Stimulated activated naive B cell treated with anti-CD40 and anti-IgM and Interleukin-4, amounts not matched to agents 10 μg/mL and 1 μg/mL and 100 μg/mL, for 72 hours (primary cell): ENCODE data around the gene TMEM270.

Experiments used
- ATAC-seq, 2 donors: fragments of 150-1000 bp; cut with Tn5 transposase; replicated peaks; 2 replicates each; pipeline ENCODE4 v1.10.0; 2021; ENCODE audit warnings: moderate library complexity in 1 of 2
- DNase-seq: peaks from one replicate; pipeline ENCODE4 v3.0.0; 2021
- H3K27ac Mint-ChIP-seq: one replicate; pipeline ENCODE4 v1.8.0; 2022; ENCODE audit warnings: mild to moderate bottlenecking, mixed read lengths
- H3K27me3 Mint-ChIP-seq, 2 donors: one replicate each; pipeline ENCODE4 v1.8.0; 2022; ENCODE audit warnings: mixed read lengths in 2 of 2
- H3K36me3 Mint-ChIP-seq, 2 donors: one replicate each; pipeline ENCODE4 v1.8.0; 2022; ENCODE audit warnings: mixed read lengths in 2 of 2, mild to moderate bottlenecking in 1 of 2
- H3K4me1 Mint-ChIP-seq, 2 donors: one replicate each; pipeline ENCODE4 v1.8.0; 2022; ENCODE audit warnings: mixed read lengths in 2 of 2, mild to moderate bottlenecking in 1 of 2
- H3K4me3 Mint-ChIP-seq, 2 donors: one replicate each; pipeline ENCODE4 v1.8.0; 2022; ENCODE audit warnings: mild to moderate bottlenecking in 2 of 2, mixed read lengths in 2 of 2, moderate library complexity in 1 of 2
- H3K9me3 Mint-ChIP-seq, 2 donors: one replicate each; pipeline ENCODE4 v1.8.0; 2022; ENCODE audit warnings: mixed read lengths in 2 of 2, mild to moderate bottlenecking in 1 of 2

Gene TMEM270

DNA sequence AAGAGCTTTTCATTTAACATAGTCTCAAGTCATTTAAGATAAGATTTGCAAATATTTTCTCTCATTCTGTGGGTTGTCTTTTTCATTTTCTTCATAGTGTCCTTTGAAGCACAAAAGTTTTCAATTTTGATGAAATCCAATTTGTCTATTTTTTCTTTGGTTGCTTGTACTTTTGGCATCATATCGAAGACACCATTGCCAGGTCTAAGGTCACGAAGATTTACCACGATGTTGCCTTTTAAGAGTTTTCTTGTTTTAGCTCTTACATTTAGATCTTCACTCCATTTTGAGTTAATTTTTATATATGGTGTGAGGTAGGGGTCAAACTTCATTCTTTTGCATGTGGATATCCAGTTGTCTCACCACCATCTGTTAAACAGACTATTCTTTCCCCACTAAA is 34.7 kb downstream of the TMEM270 start:
- no peak for ATAC-seq
- no peak overlapping the region for H3K4me3 Mint-ChIP-seq
- peaks cover 9 to 48% of the 10 kb centered on the region in 2 donors for H3K27me3 Mint-ChIP-seq
- peaks cover 6 to 9% of the 10 kb centered on the region in 2 donors for H3K9me3 Mint-ChIP-seq
- DNase-seq = no peak
- peaks cover 0 to 2% of the 10 kb centered on the region in 2 donors for H3K36me3 Mint-ChIP-seq
- peaks cover under 1 to 1% of the 10 kb centered on the region in 2 donors for H3K4me1 Mint-ChIP-seq
- H3K27ac Mint-ChIP-seq = no peak overlapping the region

DNA sequence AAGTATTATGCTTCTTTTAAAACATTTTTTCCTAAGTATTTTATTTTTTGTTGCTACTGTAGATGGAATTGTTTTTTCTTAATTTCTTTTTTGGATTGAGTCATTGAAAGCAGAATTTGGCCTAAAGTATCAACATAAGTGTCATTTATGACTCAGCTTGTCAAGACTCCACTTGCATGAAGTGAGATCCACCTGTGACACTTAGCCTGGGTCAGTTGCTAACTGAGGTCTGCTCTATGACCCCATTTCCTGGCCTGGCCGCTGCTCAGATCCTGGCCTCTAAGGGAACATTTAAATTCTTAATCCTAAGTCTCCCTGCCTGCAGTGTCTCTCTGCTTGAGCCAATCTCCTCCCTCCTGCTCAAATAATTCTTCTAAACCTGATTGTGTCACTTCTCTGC is 35.5 kb downstream of the TMEM270 start:
- ATAC-seq (no peak), DNase-seq (no peak)
- H3K9me3 Mint-ChIP-seq = peaks cover 6 to 9% of the 10 kb centered on the region in 2 donors
- peaks cover 0 to 2% of the 10 kb centered on the region in 2 donors for H3K36me3 Mint-ChIP-seq
- no peaks in the 10 kb centered on the region for H3K4me1 Mint-ChIP-seq
- H3K27me3 Mint-ChIP-seq = peaks cover 8 to 45% of the 10 kb centered on the region in 2 donors
- H3K27ac Mint-ChIP-seq = no peak overlapping the region
- no peak overlapping the region for H3K4me3 Mint-ChIP-seq

DNA sequence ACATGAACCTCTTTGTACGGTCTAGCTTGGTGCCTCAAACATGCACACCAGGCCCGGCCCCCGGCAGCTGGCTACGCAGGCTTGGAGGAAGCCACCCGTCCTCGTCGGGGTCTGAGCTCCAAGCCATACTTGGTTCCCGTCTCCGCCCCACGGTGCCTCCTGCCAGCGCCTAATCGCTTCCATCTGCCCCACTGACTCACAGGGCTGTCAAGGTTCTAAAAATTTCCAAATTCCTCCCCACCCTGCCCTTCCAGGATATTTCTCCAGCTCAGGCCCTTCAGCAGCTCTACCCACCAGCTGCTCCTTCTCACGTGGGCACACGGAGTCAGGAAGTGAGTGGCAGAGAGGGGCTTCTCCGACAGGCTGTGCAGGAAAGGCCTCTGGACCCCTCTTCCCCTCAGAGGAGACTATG is 38.8 kb downstream of the TMEM270 start:
- Mint-ChIP-seq H3K36me3 (peaks cover 0 to 2% of the 10 kb centered on the region in 2 donors), H3K27ac (no peak overlapping the region), H3K4me3 (no peak overlapping the region), H3K9me3 (peaks cover 5 to 9% of the 10 kb centered on the region in 2 donors), H3K27me3 (peaks cover 0 to 23% of the 10 kb centered on the region in 2 donors), H3K4me1 (no peaks in the 10 kb centered on the region)
- ATAC-seq = no peak
- DNase-seq = no peak

DNA sequence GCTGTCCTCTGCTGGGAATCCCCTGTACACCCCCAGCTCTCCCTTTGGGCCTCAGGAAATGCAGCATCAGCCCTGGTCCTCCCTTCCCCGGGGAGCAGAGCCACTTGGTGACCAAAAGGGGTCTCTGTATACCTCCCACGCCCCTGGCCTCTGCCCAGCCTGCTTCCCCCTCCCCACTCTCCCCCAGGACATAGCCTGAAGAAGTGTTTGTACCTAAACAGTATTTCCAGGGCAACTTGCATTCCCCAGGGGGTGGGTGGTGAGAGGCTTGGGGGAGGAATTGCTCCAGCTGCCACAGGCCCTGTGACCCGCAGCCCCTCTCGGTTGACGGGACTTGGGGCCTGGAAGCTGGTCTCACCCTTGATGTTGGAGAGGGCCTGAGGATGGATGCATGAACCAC is 39.3 kb downstream of the TMEM270 start:
- no peaks in the 10 kb centered on the region for H3K4me1 Mint-ChIP-seq
- H3K27ac Mint-ChIP-seq = peak overlapping the region; percentile 9
- H3K4me3 Mint-ChIP-seq = no peak overlapping the region
- DNase-seq (no peak), ATAC-seq (no peak)
- peaks cover 5 to 9% of the 10 kb centered on the region in 2 donors for H3K9me3 Mint-ChIP-seq
- peaks cover 0 to 2% of the 10 kb centered on the region in 2 donors for H3K36me3 Mint-ChIP-seq
- H3K27me3 Mint-ChIP-seq = peaks cover 0 to 23% of the 10 kb centered on the region in 2 donors

DNA sequence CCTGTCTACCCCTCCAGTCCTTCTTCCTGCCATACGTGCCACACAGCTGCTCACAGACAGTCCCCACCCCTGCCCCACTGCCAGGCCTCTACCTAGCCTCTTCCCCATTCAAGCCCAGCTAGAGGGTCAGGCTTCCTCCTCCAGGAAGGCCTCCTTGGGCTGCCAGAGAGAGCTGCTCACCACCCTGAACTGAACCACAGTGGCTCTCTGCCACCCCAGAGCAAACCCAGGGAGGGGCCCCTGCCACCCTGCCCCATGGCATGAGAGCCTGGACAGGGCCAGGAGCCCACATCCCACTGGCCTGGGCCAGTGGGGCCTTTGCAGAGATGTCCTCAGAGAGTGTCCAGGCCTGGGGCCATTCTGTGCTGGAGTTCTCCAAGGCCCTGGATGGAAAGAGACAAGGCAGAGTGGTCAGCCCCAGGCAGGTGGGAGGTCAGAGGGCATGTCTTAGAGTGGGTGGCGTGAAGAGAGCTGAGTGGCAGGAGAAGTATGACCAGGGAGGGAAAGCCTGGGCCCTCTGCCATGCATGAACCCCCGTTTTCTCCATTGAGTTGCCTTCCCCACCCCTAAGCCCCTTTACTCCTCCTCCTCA is 40.4 kb downstream of the TMEM270 start:
- H3K36me3 Mint-ChIP-seq = peaks cover 0 to 2% of the 10 kb centered on the region in 2 donors
- ATAC-seq = no peak
- no peak overlapping the region for H3K4me3 Mint-ChIP-seq
- no peak for DNase-seq
- no peaks in the 10 kb centered on the region for H3K4me1 Mint-ChIP-seq
- peaks cover 4 to 5% of the 10 kb centered on the region in 2 donors for H3K9me3 Mint-ChIP-seq
- peaks cover 0 to 23% of the 10 kb centered on the region in 2 donors for H3K27me3 Mint-ChIP-seq
- no peak overlapping the region for H3K27ac Mint-ChIP-seq

DNA sequence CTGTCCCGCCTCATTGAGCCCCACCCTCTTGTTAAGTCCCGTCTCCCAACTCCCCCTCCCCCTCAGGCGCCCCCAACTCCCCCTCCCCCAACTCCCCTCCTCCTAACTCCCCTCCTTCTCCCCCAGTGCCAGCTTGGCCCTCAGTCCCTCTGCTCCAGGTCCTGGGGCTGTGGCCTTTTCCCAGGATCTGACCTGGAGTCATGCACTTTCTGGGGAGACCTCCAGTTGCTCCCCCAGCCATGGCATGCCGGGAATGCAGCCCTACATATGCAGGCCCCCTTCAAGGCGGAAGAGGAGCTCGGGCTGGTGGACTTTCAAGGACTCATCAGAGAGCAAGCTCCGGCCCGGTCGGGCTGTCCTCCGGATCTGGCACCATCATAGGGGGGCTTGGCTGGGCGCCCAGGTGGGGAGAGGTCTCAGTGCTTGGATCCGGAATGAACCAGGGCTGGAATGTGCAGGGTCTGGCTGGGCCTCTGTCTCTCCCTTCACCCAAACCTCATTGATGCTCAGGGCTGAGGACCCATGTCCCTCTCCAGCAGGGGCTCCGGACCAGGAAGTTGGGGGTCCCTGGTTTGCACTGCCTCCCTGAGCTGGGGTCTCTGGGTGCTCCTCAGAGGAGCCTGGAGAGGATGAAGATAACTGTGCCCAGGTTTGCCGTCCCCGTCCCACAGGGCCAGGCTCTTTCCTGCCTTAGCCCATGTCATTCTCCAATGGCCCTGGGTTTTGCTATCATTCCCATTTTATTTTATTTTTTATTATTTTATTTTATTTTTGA is 41.1 kb downstream of the TMEM270 start:
- H3K27me3 Mint-ChIP-seq = peaks cover 0 to 19% of the 10 kb centered on the region in 2 donors
- peaks cover 0 to 2% of the 10 kb centered on the region in 2 donors for H3K36me3 Mint-ChIP-seq
- H3K9me3 Mint-ChIP-seq = peaks cover 4 to 5% of the 10 kb centered on the region in 2 donors
- no peak for ATAC-seq
- H3K27ac Mint-ChIP-seq = no peak overlapping the region
- no peaks in the 10 kb centered on the region for H3K4me1 Mint-ChIP-seq
- no peak overlapping the region for H3K4me3 Mint-ChIP-seq
- no peak for DNase-seq

DNA sequence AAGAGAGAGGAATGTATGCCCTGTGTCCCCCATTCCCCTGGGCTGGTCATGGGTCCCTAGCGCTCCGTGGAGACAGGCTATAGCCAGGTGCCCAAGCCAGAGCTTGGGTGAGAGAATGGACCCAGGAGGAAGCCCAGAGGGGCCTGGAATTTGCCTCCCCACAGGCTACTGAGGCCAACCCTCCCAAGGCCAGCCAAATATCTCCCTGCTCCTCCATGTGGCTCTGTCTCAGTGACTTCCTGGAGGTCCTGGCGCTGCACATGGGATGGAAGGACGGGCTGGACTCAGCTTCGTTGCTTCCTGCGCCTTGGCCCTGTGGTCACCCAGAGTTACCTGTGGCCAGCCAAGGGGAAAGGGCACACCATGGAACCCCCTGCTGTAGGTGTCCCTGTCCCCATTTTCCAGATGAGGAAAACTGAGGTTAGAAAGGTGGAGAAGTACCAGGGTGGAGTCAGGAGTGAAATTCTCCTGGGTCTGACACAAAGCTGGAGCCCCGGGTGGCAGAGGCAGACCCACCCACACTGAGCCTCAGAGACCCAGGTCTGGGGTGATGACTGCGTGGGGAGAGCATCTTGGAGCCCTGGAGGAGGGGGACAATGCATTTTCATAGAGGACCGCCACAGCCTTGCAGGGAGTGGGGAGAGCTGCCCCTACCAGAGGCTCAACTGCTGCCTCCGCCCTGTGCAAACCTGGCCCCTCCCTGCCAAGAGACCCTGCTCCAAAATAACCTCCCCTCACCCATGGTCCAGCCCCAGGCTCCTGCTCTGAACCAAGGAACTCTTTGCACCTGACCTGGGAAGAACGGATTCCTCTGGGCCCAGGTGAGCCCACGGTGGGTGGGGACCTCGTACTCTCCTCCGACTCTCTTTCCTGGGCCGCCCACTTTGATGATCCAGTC is 42.6 kb downstream of the TMEM270 start:
- no peak for DNase-seq
- Mint-ChIP-seq H3K27ac (no peak overlapping the region), H3K27me3 (peaks cover 0 to 10% of the 10 kb centered on the region in 2 donors), H3K4me1 (peaks cover 0 to 5% of the 10 kb centered on the region in 2 donors), H3K36me3 (no peaks in the 10 kb centered on the region), H3K9me3 (no peaks in the 10 kb centered on the region), H3K4me3 (no peak overlapping the region)
- no peak for ATAC-seq

DNA sequence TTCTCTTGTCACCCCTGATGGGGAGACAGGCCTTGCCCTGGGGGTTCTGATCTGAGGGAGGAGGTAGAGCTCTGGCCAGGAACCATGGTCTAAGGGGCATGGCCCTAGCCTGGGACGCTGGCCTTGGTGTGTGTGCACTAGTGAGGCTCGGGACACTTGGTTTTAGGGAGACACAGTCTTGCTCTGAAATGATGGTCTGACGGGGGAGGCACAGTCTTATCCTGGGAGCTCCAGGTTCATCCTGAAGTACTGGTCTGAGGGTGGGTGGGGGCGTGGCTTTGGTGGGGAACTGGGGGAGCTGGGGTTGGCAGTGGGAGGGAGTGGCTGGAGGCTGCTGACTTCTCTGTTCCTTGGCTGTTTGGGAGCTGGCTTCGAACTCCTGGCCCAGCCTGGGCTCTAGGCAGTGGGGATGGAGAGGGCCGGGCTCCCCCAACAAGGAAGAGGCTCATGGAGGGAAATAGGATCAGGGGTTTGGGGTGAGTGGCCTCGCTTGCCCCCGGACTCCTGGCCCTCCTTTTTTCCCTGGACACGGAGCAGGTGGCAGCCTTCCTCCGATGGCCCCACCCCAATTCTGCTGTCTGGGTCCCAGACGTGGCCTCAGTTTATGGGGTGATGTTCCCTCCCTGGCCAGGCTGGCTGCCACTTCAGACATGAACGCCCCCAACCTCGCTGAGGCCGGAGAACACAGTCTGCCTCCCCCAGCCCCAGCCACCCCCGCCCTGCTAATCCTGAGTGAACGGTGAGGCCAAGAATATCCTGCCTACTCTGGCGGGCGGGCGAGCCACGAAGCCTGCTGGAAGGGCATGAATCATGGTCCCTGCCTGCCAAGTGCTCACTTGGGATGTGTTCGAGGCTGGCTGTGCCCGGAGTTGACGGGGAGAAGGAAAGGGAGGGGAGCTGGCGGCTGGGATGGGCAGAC is 43.5 kb downstream of the TMEM270 start:
- peaks cover 0 to 8% of the 10 kb centered on the region in 2 donors for H3K27me3 Mint-ChIP-seq
- H3K9me3 Mint-ChIP-seq = no peaks in the 10 kb centered on the region
- H3K4me3 Mint-ChIP-seq = no peak overlapping the region
- DNase-seq (no peak), ATAC-seq (no peak)
- H3K36me3 Mint-ChIP-seq = no peaks in the 10 kb centered on the region
- H3K27ac Mint-ChIP-seq = no peak overlapping the region
- peaks cover 6 to 14% of the 10 kb centered on the region in 2 donors for H3K4me1 Mint-ChIP-seq

DNA sequence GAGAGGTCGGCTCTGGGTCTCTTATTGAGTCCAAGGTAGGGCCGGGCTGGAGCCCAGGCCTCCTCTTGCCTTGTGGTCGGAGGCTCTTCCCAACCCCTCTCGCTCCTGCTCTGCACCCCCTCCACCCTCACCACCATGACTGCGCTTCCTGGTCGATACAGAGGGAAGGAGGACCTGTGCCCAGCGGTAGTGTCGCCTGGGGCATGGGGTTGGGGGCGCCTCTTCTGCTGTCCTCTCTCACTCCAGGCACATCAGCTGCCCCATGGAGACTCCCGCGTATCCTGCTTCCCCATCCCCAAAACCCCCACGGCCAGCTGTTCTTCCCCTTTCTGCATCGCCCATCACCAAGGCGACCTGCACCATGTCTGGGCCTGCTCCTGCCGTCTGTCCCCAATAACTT is 44.4 kb downstream of the TMEM270 start:
- DNase-seq (no peak), ATAC-seq (no peak)
- Mint-ChIP-seq H3K27me3 (no peaks in the 10 kb centered on the region), H3K9me3 (no peaks in the 10 kb centered on the region), H3K27ac (no peak overlapping the region), H3K4me3 (no peak overlapping the region), H3K4me1 (peaks cover 8 to 23% of the 10 kb centered on the region in 2 donors), H3K36me3 (no peaks in the 10 kb centered on the region)

DNA sequence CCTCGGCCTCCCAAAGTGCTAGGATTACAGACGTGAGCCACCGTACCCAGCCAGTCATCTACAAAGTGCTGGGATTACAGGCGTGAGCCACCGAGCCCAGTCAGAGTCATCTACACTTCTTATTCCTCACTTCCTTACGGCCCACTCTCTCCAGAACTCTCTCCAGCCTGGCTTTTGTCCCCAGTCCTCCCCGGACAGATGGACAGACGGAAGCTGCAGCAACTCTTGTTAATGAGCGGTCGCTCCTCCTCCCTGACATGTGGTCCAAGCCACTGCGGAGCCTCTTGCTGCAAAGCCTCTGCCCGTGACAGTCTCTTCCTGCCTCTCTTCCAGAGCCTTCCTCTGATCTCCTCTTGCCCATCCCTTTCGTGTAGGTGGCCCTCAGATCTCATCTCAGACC is 45.9 kb downstream of the TMEM270 start:
- no peak overlapping the region for H3K4me3 Mint-ChIP-seq
- no peak for DNase-seq
- H3K36me3 Mint-ChIP-seq = no peaks in the 10 kb centered on the region
- no peaks in the 10 kb centered on the region for H3K9me3 Mint-ChIP-seq
- no peak overlapping the region for H3K27ac Mint-ChIP-seq
- no peak for ATAC-seq
- no peaks in the 10 kb centered on the region for H3K27me3 Mint-ChIP-seq
- peaks cover 8 to 24% of the 10 kb centered on the region in 2 donors for H3K4me1 Mint-ChIP-seq

DNA sequence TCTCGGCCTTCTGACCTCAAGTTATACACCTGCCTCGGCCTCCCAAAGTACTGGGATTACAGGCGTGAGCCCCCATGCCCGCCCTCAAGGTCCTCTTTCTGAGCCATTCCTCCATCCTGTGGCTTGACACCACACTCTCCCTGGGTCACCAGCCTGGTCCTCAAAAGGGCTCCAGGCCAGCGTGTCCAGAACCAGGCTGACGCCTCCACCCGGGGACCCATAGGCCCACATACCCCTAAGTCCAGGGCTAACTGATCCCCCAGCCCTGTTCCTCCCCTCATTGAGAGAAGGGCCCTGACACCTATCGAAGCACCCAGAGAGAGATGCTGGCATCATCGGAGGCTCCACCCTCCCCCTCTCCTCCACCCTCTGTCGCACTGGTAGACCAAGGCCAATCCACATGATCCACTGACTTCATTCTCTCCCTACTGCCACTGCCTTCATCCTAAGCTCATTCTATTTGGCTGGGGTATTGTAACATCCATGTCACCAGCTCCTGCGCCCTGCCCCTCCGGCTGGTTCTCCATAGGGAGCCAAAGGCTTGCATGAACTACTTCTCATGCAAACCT is 46.7 kb downstream of the TMEM270 start:
- no peaks in the 10 kb centered on the region for H3K27me3 Mint-ChIP-seq
- H3K36me3 Mint-ChIP-seq = no peaks in the 10 kb centered on the region
- no peak overlapping the region for H3K4me3 Mint-ChIP-seq
- H3K4me1 Mint-ChIP-seq = peaks cover 8 to 24% of the 10 kb centered on the region in 2 donors
- no peak for ATAC-seq
- H3K27ac Mint-ChIP-seq = peak overlapping the region; percentile 15
- H3K9me3 Mint-ChIP-seq = no peaks in the 10 kb centered on the region
- DNase-seq = no peak

DNA sequence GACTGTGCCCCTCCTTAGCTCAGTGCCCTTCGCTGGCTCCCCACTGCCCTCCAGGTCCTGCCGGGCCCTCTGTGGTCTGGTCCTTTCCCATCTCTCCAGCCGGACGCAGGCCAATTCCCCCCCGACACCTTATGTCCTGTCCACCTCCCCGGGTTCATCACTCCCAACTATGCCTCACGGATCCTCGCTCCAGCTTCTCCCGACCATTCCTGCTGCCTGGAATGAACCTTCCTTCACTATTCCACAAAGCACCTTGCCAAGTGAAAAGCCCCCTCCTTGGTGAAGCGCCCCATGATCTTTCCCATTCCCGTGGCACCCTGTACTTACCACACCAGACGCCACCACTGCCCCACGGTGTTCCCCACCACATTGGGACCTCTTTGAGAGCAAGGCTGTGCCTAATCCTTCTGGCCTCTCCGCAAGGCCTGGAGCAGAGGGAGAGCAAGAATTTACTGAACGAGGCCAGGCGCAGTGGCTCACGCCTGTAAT is 47.2 kb downstream of the TMEM270 start:
- H3K27me3 Mint-ChIP-seq = no peaks in the 10 kb centered on the region
- no peak overlapping the region for H3K4me3 Mint-ChIP-seq
- H3K4me1 Mint-ChIP-seq = peaks cover 8 to 24% of the 10 kb centered on the region in 2 donors
- no peak overlapping the region for H3K27ac Mint-ChIP-seq
- ATAC-seq = no peak
- no peak for DNase-seq
- H3K36me3 Mint-ChIP-seq = no peaks in the 10 kb centered on the region
- H3K9me3 Mint-ChIP-seq = no peaks in the 10 kb centered on the region
